COLO829 (cell line): ENCODE results near the gene CPPED1.

Source experiments
- DNase-seq: peaks from one replicate; pipeline ENCODE4 v3.0.0; 2012; ENCODE audit warnings: low spot score

Gene CPPED1

GRCh38 chr16:12609937-12610699 lies 193.6 kb downstream of the CPPED1 start:
- peak; percentile 49 for DNase-seq
